GM21447 (cell line): Measurements from ENCODE around the gene MAGOHB.

Experiments used
- ATAC-seq: cut with Tn5 transposase; IDR thresholded peaks from one replicate; pipeline ENCODE4 v1.9.1; 2021; ENCODE audit not compliant: unreplicated experiment

MAGOHB gene

GRCh38 chr12:10557329-10557728 lies 56.1 kb downstream of the MAGOHB start:
- no peak for ATAC-seq

DNA sequence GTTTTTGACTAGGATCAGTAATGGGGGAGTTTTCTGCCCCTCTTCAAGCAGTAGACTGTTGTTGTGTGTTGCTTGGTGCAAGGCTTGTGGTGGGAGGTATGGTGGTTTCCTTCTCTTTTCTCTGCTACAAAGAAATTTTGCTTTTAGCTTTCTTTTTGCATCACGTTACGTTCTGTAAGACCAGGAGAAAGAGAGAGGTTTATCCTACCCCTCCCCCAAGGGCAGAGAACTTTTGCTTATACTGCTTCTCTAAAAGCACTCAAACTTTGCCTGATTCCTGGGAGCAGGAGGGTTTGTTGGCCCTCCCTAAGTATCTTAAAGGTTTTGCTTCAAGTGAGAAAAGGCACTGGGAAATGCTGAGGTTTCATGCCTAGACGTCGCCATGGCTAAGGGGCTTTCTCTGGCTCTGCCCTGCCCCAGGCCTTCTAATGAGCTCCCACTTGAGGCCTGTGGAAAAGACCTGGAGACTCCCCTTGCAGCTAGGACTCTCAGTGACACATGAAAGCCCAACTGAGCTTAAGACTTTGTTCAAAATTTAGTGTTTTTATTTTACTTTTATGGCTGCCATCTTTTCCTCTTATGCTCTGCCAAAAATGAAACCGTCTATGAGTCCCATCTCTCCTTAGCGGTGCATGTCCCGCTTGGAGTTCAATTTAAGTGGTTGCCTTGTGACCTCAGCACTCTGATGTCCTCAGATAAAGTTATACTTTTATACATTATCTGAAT lies 58.5 kb downstream of the MAGOHB start:
- no peak for ATAC-seq

- ATAC-seq = no peak
Measured at GRCh38 chr12:10554228-10554755, 59.1 kb downstream of the MAGOHB start.
